H9 (cell line): ENCODE measurements around the gene TOP3B. TPM values are rescaled to one million over a fixed set of nuclear protein-coding genes. Genes with fewer than 3 reads are reported as not detected.
A peak's percentile ranks its signal among the peaks of the same experiment; 100 is the strongest.

Source experiments
- DNase-seq: peaks from one replicate; pipeline ENCODE4 v3.0.0-alpha.2; 2017
- H2AFZ ChIP-seq: one replicate; pipeline ENCODE4 v1.6.1; 2013; ENCODE audit warnings: mild to moderate bottlenecking, low read length, control low read depth, moderate library complexity
- H2AK5ac ChIP-seq: 2 replicates; pipeline ENCODE4 v1.6.1; 2013; ENCODE audit warnings: low read length, control low read depth, mixed read lengths; ENCODE audit not compliant: insufficient read length
- H2BK120ac ChIP-seq: one replicate; pipeline ENCODE4 v1.6.1; 2013; ENCODE audit warnings: low read depth, mild to moderate bottlenecking, low read length, control low read depth, inconsistent platforms; ENCODE audit not compliant: poor library complexity, severe bottlenecking
- H2BK12ac ChIP-seq: 2 replicates; pipeline ENCODE4 v1.6.1; 2013; ENCODE audit warnings: low read length, control low read depth, mixed read lengths, low read depth; ENCODE audit not compliant: insufficient read length
- H2BK15ac ChIP-seq: 2 replicates; pipeline ENCODE4 v1.6.1; 2013; ENCODE audit warnings: low read depth, low read length, control low read depth
- H2BK20ac ChIP-seq: one replicate; pipeline ENCODE4 v1.6.1; 2013; ENCODE audit warnings: low read depth, mild to moderate bottlenecking, low read length, control low read depth, inconsistent platforms; ENCODE audit not compliant: poor library complexity, severe bottlenecking
- H2BK5ac ChIP-seq: 2 replicates; pipeline ENCODE4 v1.6.1; 2013; ENCODE audit warnings: low read length, control low read depth, mixed read lengths; ENCODE audit not compliant: insufficient read length
- H3K14ac ChIP-seq: 2 replicates; pipeline ENCODE4 v1.6.1; 2013; ENCODE audit warnings: low read length, control low read depth; ENCODE audit not compliant: insufficient read depth
- H3K18ac ChIP-seq: 2 replicates; pipeline ENCODE4 v1.6.1; 2013; ENCODE audit warnings: low read depth, mild to moderate bottlenecking, mixed read lengths, low read length, control low read depth; ENCODE audit not compliant: insufficient read length
- H3K23ac ChIP-seq: 2 replicates; pipeline ENCODE4 v1.6.1; 2013; ENCODE audit warnings: low read length, control low read depth, mixed read lengths, low read depth; ENCODE audit not compliant: insufficient read length
- H3K23me2 ChIP-seq: 2 replicates; pipeline ENCODE4 v1.6.1; 2013; ENCODE audit warnings: low read depth, mild to moderate bottlenecking, mixed read lengths, low read length, control low read depth; ENCODE audit not compliant: insufficient read length, poor library complexity, severe bottlenecking
- H3K27ac ChIP-seq: 2 replicates; pipeline ENCODE4 v1.5.1; 2013; ENCODE audit warnings: low read length, control low read depth, mixed read lengths, low read depth; ENCODE audit not compliant: insufficient read length
- H3K27me3 ChIP-seq: 2 replicates; pipeline ENCODE4 v1.6.1; 2013; ENCODE audit warnings: low read length, control low read depth, inconsistent platforms; ENCODE audit not compliant: insufficient read depth
- H3K4ac ChIP-seq: 2 replicates; pipeline ENCODE4 v1.6.1; 2013; ENCODE audit warnings: low read depth, mild to moderate bottlenecking, control low read depth, inconsistent platforms, low read length, moderate library complexity
- H3K4me1 ChIP-seq: 2 replicates; pipeline ENCODE4 v1.6.1; 2013; ENCODE audit warnings: low read length, control low read depth, inconsistent platforms; ENCODE audit not compliant: insufficient read depth
- H3K4me2 ChIP-seq: 2 replicates; pipeline ENCODE4 v1.6.1; 2013; ENCODE audit warnings: low read length, control low read depth, mixed read lengths; ENCODE audit not compliant: insufficient read length, insufficient read depth
- H3K56ac ChIP-seq: 2 replicates; pipeline ENCODE4 v1.6.1; 2013; ENCODE audit warnings: low read depth, mild to moderate bottlenecking, mixed read lengths, low read length, control low read depth; ENCODE audit not compliant: insufficient read length
- H3K79me1 ChIP-seq: 2 replicates; pipeline ENCODE4 v1.6.1; 2013; ENCODE audit warnings: low read depth, mild to moderate bottlenecking, moderate library complexity, low read length, control low read depth, inconsistent platforms; ENCODE audit not compliant: insufficient read depth, poor library complexity, severe bottlenecking
- H3K79me2 ChIP-seq: 2 replicates; pipeline ENCODE4 v1.6.1; 2013; ENCODE audit warnings: low read length, control low read depth, inconsistent platforms; ENCODE audit not compliant: insufficient read depth
- H3K9ac ChIP-seq: 2 replicates; pipeline ENCODE4 v1.6.1; 2013; ENCODE audit warnings: low read length, control low read depth, mixed read lengths; ENCODE audit not compliant: insufficient read length; ENCODE audit errors: extremely low read depth
- H3K9me3 ChIP-seq: one replicate; pipeline ENCODE4 v1.6.1; 2013; ENCODE audit warnings: low read depth, low read length, inconsistent platforms; ENCODE audit not compliant: control insufficient read depth
- H3T11ph ChIP-seq: one replicate; pipeline ENCODE4 v1.6.1; 2013; ENCODE audit warnings: mild to moderate bottlenecking, low read length, control low read depth, inconsistent platforms
- H4K20me1 ChIP-seq: one replicate; pipeline ENCODE4 v1.6.1; 2013; ENCODE audit not compliant: control insufficient read depth, insufficient read length, insufficient read depth
- H4K5ac ChIP-seq: 2 replicates; pipeline ENCODE4 v1.6.1; 2013; ENCODE audit warnings: low read depth, mild to moderate bottlenecking, mixed read lengths, low read length, control low read depth; ENCODE audit not compliant: insufficient read length
- H4K8ac ChIP-seq: replicated peaks from 2 replicates; pipeline ENCODE4 v1.6.1; 2013; ENCODE audit warnings: low read length, control low read depth, mixed read lengths, low read depth; ENCODE audit not compliant: insufficient read length
- H4K91ac ChIP-seq: 2 replicates; pipeline ENCODE4 v1.6.1; 2013; ENCODE audit warnings: low read depth, mild to moderate bottlenecking, moderate library complexity, mixed read lengths, low read length, control low read depth; ENCODE audit not compliant: insufficient read length
- H3K27ac Mint-ChIP-seq, 3 experiments: 2 replicates in 2 of 3; 3 replicates in 1 of 3; pipeline ENCODE4 v1.8.0; 2020 to 2021; ENCODE audit warnings: mixed read lengths in 3 of 3, mild to moderate bottlenecking in 1 of 3, moderate library complexity in 1 of 3
- H3K27me3 Mint-ChIP-seq: 2 replicates; pipeline ENCODE4 v1.8.0; 2021; ENCODE audit warnings: low read depth, mild to moderate bottlenecking, moderate library complexity, mixed read lengths
- H3K36me3 Mint-ChIP-seq, 3 experiments: 2 replicates in 2 of 3; 3 replicates in 1 of 3; pipeline ENCODE4 v1.8.0; 2020 to 2021; ENCODE audit warnings: low read depth in 3 of 3, mixed read lengths in 3 of 3; ENCODE audit not compliant: insufficient read depth in 1 of 3
- H3K4me1 Mint-ChIP-seq, 2 experiments: 2 replicates each; pipeline ENCODE4 v1.8.0; 2020; ENCODE audit warnings: mixed read lengths in 2 of 2
- H3K4me3 Mint-ChIP-seq, 2 experiments: 2 replicates in 1 of 2; 3 replicates in 1 of 2; pipeline ENCODE4 v1.8.0; 2020 to 2021; ENCODE audit warnings: mild to moderate bottlenecking in 2 of 2, mixed read lengths in 2 of 2, moderate library complexity in 1 of 2
- H3K9me3 Mint-ChIP-seq, 2 experiments: 2 replicates in 1 of 2; 3 replicates in 1 of 2; pipeline ENCODE4 v1.8.0; 2020; ENCODE audit warnings: mild to moderate bottlenecking in 2 of 2, mixed read lengths in 2 of 2, moderate library complexity in 1 of 2
- CTCF ChIP-seq: fragments of 200-600 bp; sonication (generic); conservative IDR thresholded peaks from 3 replicates; pipeline ENCODE4 v1.8.0; 2021; ENCODE audit warnings: antibody characterized with exemption, mild to moderate bottlenecking
- WGBS: extraction: QIAGEN DNeasy Blood & Tissue Kit; methylation state at CpG from one replicate; pipeline ENCODE4 v1.1.7; 2013; ENCODE audit warnings: missing lambda C conversion rate, low lambda C conversion rate, mixed read lengths; ENCODE audit not compliant: insufficient read length; ENCODE audit errors: extremely low coverage; 5-methylcytosine and 5-hydroxymethylcytosine counted together
- total RNA-seq: library from RNA; stranded (reverse); gene quantifications from 2 replicates; pipeline ENCODE4 v1.2.1, GENCODE V29; 2021

TOP3B gene
- total RNA-seq, 1 experiment from 2014 or later = 55.2 TPM

GRCh38 chr22:22018825-22019658 lies 36.5 kb upstream of the TOP3B start:
- no peak overlapping the region for H4K5ac ChIP-seq
- H4K91ac ChIP-seq = no peak overlapping the region
- no peak overlapping the region for H4K8ac ChIP-seq
- H3K4ac ChIP-seq = no peak overlapping the region
- H3K79me2 ChIP-seq = no peaks in the 10 kb centered on the region
- H3K9me3 ChIP-seq = no peaks in the 10 kb centered on the region
- H2BK12ac ChIP-seq = no peak overlapping the region
- H3K18ac ChIP-seq = no peak overlapping the region
- H4K20me1 ChIP-seq = no peaks in the 10 kb centered on the region
- no peak overlapping the region for H3K27ac Mint-ChIP-seq
- no peak overlapping the region for H2BK5ac ChIP-seq
- H3K4me2 ChIP-seq = peak overlapping the region; percentile 9
- no peaks in the 10 kb centered on the region for H3K23me2 ChIP-seq
- H3K9ac ChIP-seq = no peak overlapping the region
- no peak overlapping the region for H2BK120ac ChIP-seq
- no peak overlapping the region for H2BK15ac ChIP-seq
- no peak overlapping the region for H3K14ac ChIP-seq
- H3K56ac ChIP-seq = no peak overlapping the region
- no peaks in the 10 kb centered on the region for H3K79me1 ChIP-seq
- peaks cover 0 to 3% of the 10 kb centered on the region in 2 experiments; a peak in 1 of 5 replicates for H3K9me3 Mint-ChIP-seq
- no peak for TF ChIP-seq CTCF
- H3K4me1 ChIP-seq = no peaks in the 10 kb centered on the region; the same call in 1 of the 2 replicates
- no peaks in the 10 kb centered on the region for H3K36me3 Mint-ChIP-seq
- H3T11ph ChIP-seq = no peak overlapping the region
- H3K4me1 Mint-ChIP-seq = peaks cover 9 to 19% of the 10 kb centered on the region in 2 experiments
- no peak overlapping the region for H3K27ac ChIP-seq
- H2BK20ac ChIP-seq = no peak overlapping the region
- peaks cover 6% of the 10 kb centered on the region; the same call in 1 of the 2 replicates for H3K27me3 ChIP-seq
- peaks cover 96% of the 10 kb centered on the region for H3K27me3 Mint-ChIP-seq
- no peak overlapping the region for H3K4me3 Mint-ChIP-seq
- no peak overlapping the region for H2AFZ ChIP-seq
- no CpG with 5 or more reads among the region's 10 CpGs for WGBS
- no peak overlapping the region for H2AK5ac ChIP-seq
- DNase-seq = no peak
- no peak overlapping the region for H3K23ac ChIP-seq
